ENCODE data around the gene LRRC3. TPM values are rescaled to one million over a fixed set of nuclear protein-coding genes. Genes with fewer than 3 reads are reported as not detected.

LRRC3 gene
- total RNA-seq, 4 donors from 2014 or later = 0.78 to 0.92 (median 0.85) TPM

DNA sequence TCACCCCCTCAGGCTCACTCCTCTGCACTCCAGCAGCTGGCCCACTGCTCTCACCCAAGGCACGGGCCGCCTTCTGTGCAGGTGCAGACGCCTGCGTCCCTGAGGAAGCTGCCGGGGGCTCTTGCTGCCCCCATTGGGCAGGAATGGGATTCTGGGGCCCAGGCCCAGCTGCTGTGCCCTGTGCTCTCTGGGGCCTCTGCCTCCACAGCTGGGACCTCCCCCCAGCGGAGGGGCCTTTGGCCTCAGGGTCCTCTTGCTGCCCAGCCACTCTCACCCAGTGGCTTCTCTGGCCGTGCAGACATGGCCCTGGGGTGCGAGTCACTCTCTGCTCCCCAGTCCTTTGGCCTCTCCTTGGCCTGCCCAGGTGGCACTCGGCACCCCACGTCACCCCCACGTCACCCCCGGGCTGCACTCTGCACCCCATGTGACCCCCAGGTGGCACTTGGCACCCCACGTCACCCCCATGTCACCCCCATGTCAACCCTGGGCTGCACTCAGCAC is 19.1 kb upstream of the LRRC3 start:
- 87 to 88% methylated on average over 7 to 13 of the region's 13 CpGs for WGBS, 2 donors
- intact Hi-C loops (cut with DNase I) = no loop called here
- H3K4me3 ChIP-seq (replicated peaks in 1 of 3) = no peak overlapping the region

DNA sequence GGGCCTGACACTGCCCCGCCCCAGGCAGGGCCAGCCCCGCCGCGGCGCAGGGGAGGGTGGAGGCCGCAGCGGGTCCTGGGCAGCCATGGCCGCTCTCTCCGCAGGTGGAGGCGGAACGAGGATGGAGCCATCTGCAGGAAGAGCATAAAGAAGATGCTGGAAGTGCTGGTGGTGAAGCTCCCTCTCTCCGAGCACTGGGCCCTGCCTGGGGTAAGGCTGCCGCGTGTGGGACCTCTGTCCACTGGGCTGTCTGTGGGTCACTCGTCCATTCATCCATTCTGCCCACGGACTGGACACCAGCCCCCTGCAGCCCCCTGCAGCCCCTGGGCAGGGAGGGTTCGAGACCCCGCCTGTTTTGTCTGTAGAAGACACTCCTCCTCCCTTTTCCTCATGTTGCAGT is 18.4 kb upstream of the LRRC3 start:
- no peak for DNase-seq
- Histone ChIP-seq H3K4me1 (no peaks in the 10 kb centered on the region), H3K36me3 (no peaks in the 10 kb centered on the region), H3K27me3 (no peaks in the 10 kb centered on the region), H3K27ac (no peak overlapping the region), H3K9me3 (no peaks in the 10 kb centered on the region), H3K4me3 (replicated peaks in 1 of 3) (no peak overlapping the region)
- TF ChIP-seq, protein P1, sequence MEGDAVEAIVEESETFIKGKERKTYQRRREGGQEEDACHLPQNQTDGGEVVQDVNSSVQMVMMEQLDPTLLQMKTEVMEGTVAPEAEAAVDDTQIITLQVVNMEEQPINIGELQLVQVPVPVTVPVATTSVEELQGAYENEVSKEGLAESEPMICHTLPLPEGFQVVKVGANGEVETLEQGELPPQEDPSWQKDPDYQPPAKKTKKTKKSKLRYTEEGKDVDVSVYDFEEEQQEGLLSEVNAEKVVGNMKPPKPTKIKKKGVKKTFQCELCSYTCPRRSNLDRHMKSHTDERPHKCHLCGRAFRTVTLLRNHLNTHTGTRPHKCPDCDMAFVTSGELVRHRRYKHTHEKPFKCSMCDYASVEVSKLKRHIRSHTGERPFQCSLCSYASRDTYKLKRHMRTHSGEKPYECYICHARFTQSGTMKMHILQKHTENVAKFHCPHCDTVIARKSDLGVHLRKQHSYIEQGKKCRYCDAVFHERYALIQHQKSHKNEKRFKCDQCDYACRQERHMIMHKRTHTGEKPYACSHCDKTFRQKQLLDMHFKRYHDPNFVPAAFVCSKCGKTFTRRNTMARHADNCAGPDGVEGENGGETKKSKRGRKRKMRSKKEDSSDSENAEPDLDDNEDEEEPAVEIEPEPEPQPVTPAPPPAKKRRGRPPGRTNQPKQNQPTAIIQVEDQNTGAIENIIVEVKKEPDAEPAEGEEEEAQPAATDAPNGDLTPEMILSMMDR (IDR thresholded peaks at IDR 0.05) = no peak
- TF ChIP-seq POLR2A (IDR thresholded peaks at IDR 0.05) = no peak
- intact Hi-C loops (cut with DNase I) = no loop called here
- 85 to 90% methylated on average over 14 to 18 of the region's 18 CpGs for WGBS, 2 donors

More for the DNA sequence above, 19.1 kb upstream of the LRRC3 start:
- TF ChIP-seq POLR2A (IDR thresholded peaks at IDR 0.05) = no peak
- TF ChIP-seq, protein P1 (IDR thresholded peaks at IDR 0.05) = no peak
- H3K36me3 ChIP-seq = no peaks in the 10 kb centered on the region
- no peaks in the 10 kb centered on the region for H3K4me1 ChIP-seq
- no peaks in the 10 kb centered on the region for H3K9me3 ChIP-seq
- DNase-seq = no peak
- no peak overlapping the region for H3K27ac ChIP-seq
- no peaks in the 10 kb centered on the region for H3K27me3 ChIP-seq

- no peaks in the 10 kb centered on the region for H3K9me3 ChIP-seq
- no peaks in the 10 kb centered on the region for H3K27me3 ChIP-seq
- H3K4me3 ChIP-seq (replicated peaks in 1 of 3) = no peak overlapping the region
- no peaks in the 10 kb centered on the region for H3K36me3 ChIP-seq
- no peak for DNase-seq
- intact Hi-C loops (cut with DNase I) = no loop called here
- WGBS, 2 donors = 83 to 94% methylated on average over 4 to 5 of the region's 5 CpGs
- TF ChIP-seq, protein P1 (IDR thresholded peaks at IDR 0.05) = no peak
- no peak for TF ChIP-seq POLR2A (IDR thresholded peaks at IDR 0.05)
- H3K27ac ChIP-seq = no peak overlapping the region
- H3K4me1 ChIP-seq = no peaks in the 10 kb centered on the region
Measured at GRCh38 chr21:44437371-44437695, 18.0 kb upstream of the LRRC3 start.

DNA sequence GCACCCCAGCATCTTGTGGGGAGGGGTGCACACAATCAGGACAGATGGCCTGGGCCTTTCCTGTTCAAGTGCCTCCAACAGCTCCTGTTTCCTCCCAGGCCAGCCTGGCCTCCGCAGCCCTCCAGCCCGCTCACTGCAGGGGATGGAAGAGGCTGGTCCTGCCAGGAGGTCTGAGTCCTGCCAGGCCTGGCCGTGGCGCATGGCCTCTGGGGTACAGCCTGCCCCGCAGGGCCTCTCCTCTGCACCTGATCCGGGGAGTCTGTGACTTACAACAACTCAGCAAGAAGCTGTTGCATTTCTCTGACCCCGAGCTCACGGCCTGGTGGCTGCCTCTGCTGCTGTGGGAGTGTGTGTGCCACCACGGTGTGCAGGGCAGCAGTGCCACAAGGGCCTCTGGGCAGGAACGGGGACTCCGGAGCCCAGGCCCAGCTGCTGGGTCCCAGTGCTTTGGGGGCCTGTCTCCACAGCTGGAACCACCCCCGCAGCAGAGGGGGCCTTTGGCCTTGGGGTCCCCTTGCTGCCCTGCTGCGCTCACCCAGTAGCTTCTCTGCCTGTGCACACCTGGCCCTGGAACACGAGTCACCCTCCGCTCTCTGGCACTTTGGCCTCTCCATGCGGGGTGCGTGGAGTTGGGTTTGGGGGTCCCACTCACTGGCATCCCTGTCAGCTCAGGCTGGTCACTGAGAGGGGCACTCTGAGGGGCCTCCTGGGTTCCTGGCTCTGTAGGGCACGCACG is 17.4 kb upstream of the LRRC3 start:
- H3K4me1 ChIP-seq = no peaks in the 10 kb centered on the region
- no peaks in the 10 kb centered on the region for H3K9me3 ChIP-seq
- no peaks in the 10 kb centered on the region for H3K27me3 ChIP-seq
- H3K4me3 ChIP-seq (replicated peaks in 1 of 3) = no peak overlapping the region
- no peak for DNase-seq
- no peaks in the 10 kb centered on the region for H3K36me3 ChIP-seq
- TF ChIP-seq POLR2A (IDR thresholded peaks at IDR 0.05) = no peak
- TF ChIP-seq, protein P1 (IDR thresholded peaks at IDR 0.05) = no peak
- H3K27ac ChIP-seq = no peak overlapping the region
- 95 to 97% methylated on average over 4 to 9 of the region's 19 CpGs for WGBS, 2 donors
- intact Hi-C loops (cut with DNase I) = no loop called here

DNA sequence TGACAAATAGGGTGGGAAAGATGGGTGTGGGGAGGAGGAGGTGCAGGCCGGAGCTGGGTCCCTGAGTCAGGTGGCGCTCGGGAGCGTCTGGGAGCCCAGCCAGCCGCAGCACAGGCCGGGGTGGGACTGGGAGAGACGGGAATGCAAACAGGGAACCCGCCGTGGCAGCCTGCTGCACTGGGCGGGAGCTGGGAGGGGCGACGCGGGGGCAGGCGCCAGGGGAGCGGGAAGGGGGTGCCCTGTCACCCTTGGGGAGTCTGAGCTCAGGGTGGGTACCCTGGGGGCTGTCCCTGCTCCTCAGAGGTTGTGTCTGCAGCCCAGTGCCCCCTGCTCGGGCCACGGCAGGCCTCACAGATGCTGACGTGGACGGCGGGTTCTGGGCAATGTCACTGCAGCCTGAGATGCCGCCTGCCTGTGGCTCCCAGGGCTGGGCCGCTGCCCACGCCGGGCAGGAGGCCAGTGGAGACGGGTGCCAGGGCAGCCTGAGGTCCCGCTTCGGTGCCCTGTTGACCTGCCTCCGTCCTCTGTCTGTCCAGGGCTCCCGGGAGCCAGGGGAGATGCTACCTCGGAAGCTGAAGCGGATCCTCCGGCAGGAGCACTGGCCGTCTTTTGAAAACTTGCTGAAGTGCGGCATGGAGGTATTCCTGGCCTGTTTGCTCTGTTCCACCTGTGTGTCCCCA is 16.6 kb upstream of the LRRC3 start:
- 75 to 81% methylated on average over 6 to 16 of the region's 34 CpGs for WGBS, 2 donors
- TF ChIP-seq, protein P1 (IDR thresholded peaks at IDR 0.05) = no peak
- TF ChIP-seq POLR2A (IDR thresholded peaks at IDR 0.05) = no peak
- Histone ChIP-seq H3K27ac (no peak overlapping the region), H3K9me3 (no peaks in the 10 kb centered on the region), H3K4me3 (replicated peaks in 1 of 3) (no peak overlapping the region), H3K4me1 (no peaks in the 10 kb centered on the region), H3K27me3 (no peaks in the 10 kb centered on the region), H3K36me3 (no peaks in the 10 kb centered on the region)
- intact Hi-C loops (cut with DNase I) = no loop called here
- DNase-seq = peak; percentile 34 to 46
